Activated naive CD8-positive, alpha-beta T cell treated with anti-CD3 and anti-CD28 coated beads, Interleukin-2, amount 50 U/mL, for 24 hours (primary cell): ENCODE data around the gene LLGL1.

ENCODE experiments used
- ATAC-seq: fragments of 150-1000 bp; cut with Tn5 transposase; one replicate; pipeline ENCODE4 v1.10.0; 2021
- DNase-seq: peaks from one replicate; pipeline ENCODE4 v3.0.0; 2021
- H3K27ac Mint-ChIP-seq: one replicate; pipeline ENCODE4 v1.8.0; 2021; ENCODE audit warnings: mild to moderate bottlenecking, mixed read lengths
- H3K27me3 Mint-ChIP-seq: one replicate; pipeline ENCODE4 v1.8.0; 2021; ENCODE audit warnings: mixed read lengths
- H3K36me3 Mint-ChIP-seq: one replicate; pipeline ENCODE4 v1.8.0; 2021; ENCODE audit warnings: low read depth, mixed read lengths
- H3K4me1 Mint-ChIP-seq: one replicate; pipeline ENCODE4 v1.8.0; 2021; ENCODE audit warnings: mixed read lengths
- H3K4me3 Mint-ChIP-seq: one replicate; pipeline ENCODE4 v1.8.0; 2021; ENCODE audit warnings: mild to moderate bottlenecking, moderate library complexity, mixed read lengths
- H3K9me3 Mint-ChIP-seq: one replicate; pipeline ENCODE4 v1.8.0; 2021; ENCODE audit warnings: mixed read lengths

Gene LLGL1

DNA sequence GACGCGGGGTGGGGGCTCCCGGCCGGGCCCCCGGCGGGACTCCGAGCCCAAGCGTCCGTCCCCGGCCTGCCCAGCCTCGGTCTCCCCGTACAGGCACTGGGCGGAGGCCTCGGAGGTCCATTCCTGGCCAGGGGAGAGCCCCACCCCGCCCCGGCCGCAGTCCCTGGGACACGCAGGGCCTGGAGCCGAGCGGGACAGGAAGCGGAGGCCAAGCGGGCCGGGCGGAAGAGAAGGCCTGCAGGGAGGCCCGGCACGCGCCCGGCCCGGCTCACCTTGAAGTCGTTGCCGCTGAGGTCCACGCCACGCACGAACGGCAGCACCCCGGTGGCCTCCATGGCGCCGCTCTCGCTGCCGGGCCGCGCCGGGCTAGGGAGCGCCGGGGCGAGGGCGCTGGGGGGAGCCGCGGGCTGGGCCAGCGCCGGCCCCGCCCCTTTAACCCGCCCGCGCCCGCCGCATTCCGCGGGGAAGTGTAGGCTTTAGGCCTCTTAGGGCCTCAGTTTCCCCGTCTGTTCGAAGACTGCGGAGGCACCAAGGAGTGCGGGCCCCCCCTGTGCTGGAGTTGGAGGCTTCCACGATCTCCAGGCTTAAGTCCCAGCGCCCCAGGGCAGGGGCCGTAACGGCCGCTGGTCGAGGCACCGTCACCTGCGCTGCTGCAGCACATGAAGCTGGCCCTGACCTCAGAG is 33.1 kb downstream of the LLGL1 start, which contains the start of gene FLII:
Gene FLII (minus strand): TSS at position 383 of the 683 bp plus-strand sequence. CDS start 48 bp downstream, at position 335.
- ATAC-seq (peak; percentile 25), DNase-seq (peak; percentile 64)
- H3K27ac Mint-ChIP-seq = peak within 1 kb of the TSS; percentile 78
- peaks cover 43% of the 10 kb centered on the region for H3K4me1 Mint-ChIP-seq
- H3K36me3 Mint-ChIP-seq = peaks cover 9% of the 10 kb centered on the region
- H3K27me3 Mint-ChIP-seq = no peaks in the 10 kb centered on the region
- H3K9me3 Mint-ChIP-seq = no peaks in the 10 kb centered on the region
- peak within 1 kb of the TSS; percentile 94 for H3K4me3 Mint-ChIP-seq

DNA sequence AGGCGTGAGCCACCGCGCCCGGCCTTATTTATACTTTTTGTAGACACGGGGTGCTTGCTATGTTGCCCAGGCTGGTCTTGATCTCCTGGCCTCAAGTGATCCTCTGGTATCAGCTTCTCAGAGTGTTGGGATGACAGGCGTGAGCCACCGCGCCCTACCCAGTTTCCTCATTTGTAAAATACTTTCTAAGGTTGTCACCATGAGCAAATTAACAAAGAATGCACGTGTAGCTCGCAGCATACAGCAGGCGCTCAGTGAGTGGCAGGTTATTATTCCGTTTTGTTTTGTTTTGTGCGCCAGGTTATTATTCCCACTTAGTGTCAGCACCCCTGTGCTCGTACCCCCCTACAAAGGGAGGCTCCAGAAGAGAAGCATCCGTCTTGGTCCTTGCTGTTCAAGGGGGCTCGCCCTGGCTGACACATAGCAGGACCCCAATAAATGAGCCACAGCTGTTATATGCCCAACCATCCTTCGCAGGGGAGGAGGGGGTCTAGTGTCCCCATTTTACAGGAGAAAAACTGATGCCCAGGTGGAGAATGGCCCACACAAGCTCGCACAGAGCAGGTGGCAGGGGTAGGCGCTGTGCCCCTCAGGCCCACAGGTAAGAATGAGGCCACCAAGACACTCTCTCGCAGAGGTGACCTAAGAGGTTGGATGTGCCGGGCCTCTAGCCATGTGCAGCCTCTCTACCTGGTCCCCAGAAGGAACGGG is 34.3 kb downstream of the LLGL1 start:
- Mint-ChIP-seq H3K36me3 (peaks cover 4% of the 10 kb centered on the region), H3K4me1 (peaks cover 43% of the 10 kb centered on the region), H3K4me3 (peak overlapping the region; percentile 78), H3K9me3 (no peaks in the 10 kb centered on the region), H3K27me3 (no peaks in the 10 kb centered on the region), H3K27ac (peak overlapping the region; percentile 62)
- ATAC-seq (no peak), DNase-seq (no peak)

DNA sequence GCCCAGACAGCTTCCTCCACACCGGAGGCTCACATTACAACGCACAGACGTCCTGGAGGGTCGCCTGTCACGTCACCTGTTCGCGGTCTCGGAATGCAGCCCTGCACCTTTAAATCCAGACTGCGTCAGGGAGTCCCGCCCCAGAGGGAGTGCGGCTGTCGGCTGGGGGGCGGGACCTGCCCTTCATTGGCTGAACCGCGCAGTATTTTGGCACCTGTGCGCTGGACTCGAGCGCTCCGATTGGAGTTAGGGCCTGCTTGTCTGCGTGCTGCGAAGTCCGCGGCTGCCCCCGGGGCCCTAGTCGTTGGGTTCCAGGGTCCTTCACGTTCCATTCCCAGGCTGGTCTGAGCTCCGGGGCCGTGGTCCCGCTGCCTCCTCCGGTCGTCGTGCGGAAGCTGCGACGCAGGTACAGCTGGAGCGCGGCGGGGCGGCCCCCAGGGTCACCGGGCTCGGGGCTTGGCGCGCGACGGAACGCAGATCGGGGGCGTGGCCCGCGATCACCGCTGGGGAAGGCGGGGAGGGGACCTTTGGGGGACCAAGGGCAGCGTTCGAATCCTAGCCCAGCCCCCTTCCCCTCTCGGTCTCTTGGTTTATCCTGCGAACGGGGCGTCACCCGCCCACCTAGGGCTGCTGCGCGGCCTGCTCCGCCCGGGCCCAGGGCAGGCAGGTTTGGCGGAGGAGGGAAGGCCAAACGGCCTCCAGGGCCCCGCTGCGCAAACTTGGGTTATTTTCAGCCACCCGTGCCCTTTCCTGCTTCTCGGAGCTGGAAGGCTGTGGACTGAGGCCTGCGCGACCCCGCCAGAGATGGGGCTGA is 35.1 kb downstream of the LLGL1 start, which contains the start of gene MIEF2:
Gene MIEF2 (plus strand): TSS at position 331 of the 814 bp plus-strand sequence. CDS start 2,059 bp downstream, outside the sequence.
- no peaks in the 10 kb centered on the region for H3K9me3 Mint-ChIP-seq
- H3K27ac Mint-ChIP-seq = peak within 1 kb of the TSS; percentile 72
- peaks cover 4% of the 10 kb centered on the region for H3K36me3 Mint-ChIP-seq
- peak; percentile 86 for ATAC-seq
- H3K4me3 Mint-ChIP-seq = peak within 1 kb of the TSS; percentile 78
- peaks cover 43% of the 10 kb centered on the region for H3K4me1 Mint-ChIP-seq
- H3K27me3 Mint-ChIP-seq = no peaks in the 10 kb centered on the region
- DNase-seq = peak; percentile 93

DNA sequence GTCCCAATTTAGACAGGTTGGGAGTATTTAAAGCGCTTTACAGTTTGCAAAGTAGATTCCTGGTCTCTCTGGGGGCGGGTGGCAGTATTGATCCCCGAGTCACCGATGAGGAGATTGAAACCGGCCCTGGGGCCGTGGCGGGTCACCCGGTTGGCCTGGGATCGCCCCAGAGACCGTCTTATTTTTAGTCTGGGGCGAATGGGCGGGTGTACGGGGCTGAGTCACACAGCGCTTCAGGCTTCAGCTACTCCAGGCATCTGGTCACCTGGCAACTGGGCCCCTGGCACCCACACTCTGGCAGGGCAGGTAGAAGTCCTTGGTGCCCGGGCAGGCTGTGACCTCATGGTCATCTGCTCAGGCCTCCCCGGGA is 35.7 kb downstream of the LLGL1 start:
- H3K4me1 Mint-ChIP-seq = peaks cover 40% of the 10 kb centered on the region
- peak; percentile 20 for ATAC-seq
- H3K27me3 Mint-ChIP-seq = no peaks in the 10 kb centered on the region
- H3K27ac Mint-ChIP-seq = peak overlapping the region; percentile 72
- peak overlapping the region; percentile 78 for H3K4me3 Mint-ChIP-seq
- no peaks in the 10 kb centered on the region for H3K9me3 Mint-ChIP-seq
- H3K36me3 Mint-ChIP-seq = peaks cover 3% of the 10 kb centered on the region
- DNase-seq = peak; percentile 53

- Mint-ChIP-seq H3K27ac (peak overlapping the region; percentile 72), H3K9me3 (no peaks in the 10 kb centered on the region), H3K27me3 (no peaks in the 10 kb centered on the region), H3K4me3 (peak overlapping the region; percentile 78), H3K36me3 (peaks cover 2% of the 10 kb centered on the region), H3K4me1 (peaks cover 40% of the 10 kb centered on the region)
- no peak for ATAC-seq
- DNase-seq = no peak
Measured at GRCh38 chr17:18261659-18262058, 36.2 kb downstream of the LLGL1 start.

DNA sequence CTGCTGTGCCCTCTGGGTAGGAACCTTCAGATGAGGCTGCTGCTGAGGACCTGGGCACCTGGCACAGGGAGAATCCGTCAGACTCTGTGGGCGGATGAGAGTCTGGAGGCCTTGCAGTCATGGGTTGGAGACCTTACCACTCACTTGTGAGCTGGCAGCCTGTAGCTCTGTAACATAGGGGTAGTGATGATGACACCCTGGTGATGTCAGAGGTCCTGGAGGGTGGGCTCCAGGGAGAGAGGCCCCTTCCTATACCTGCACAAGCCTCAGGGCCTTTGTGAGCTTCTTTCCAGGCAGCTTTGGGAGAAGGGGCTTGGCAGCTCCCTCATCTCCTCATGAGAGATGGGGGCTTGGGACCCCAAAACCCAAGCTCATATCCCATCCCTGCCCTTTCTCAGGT is 36.7 kb downstream of the LLGL1 start:
- H3K4me3 Mint-ChIP-seq = peak overlapping the region; percentile 78
- no peak for DNase-seq
- peak overlapping the region; percentile 49 for H3K27ac Mint-ChIP-seq
- ATAC-seq = no peak
- H3K36me3 Mint-ChIP-seq = no peaks in the 10 kb centered on the region
- peaks cover 37% of the 10 kb centered on the region for H3K4me1 Mint-ChIP-seq
- no peaks in the 10 kb centered on the region for H3K27me3 Mint-ChIP-seq
- no peaks in the 10 kb centered on the region for H3K9me3 Mint-ChIP-seq

GRCh38 chr17:18262641-18263040 is 37.2 kb downstream of the LLGL1 start:
- no peak overlapping the region for H3K4me3 Mint-ChIP-seq
- H3K9me3 Mint-ChIP-seq = no peaks in the 10 kb centered on the region
- H3K4me1 Mint-ChIP-seq = peaks cover 31% of the 10 kb centered on the region
- H3K36me3 Mint-ChIP-seq = no peaks in the 10 kb centered on the region
- H3K27ac Mint-ChIP-seq = no peak overlapping the region
- no peaks in the 10 kb centered on the region for H3K27me3 Mint-ChIP-seq
- ATAC-seq = no peak
- DNase-seq = no peak

GRCh38 chr17:18263885-18264682 is 38.6 kb downstream of the LLGL1 start:
- H3K27me3 Mint-ChIP-seq = no peaks in the 10 kb centered on the region
- no peak for DNase-seq

DNA sequence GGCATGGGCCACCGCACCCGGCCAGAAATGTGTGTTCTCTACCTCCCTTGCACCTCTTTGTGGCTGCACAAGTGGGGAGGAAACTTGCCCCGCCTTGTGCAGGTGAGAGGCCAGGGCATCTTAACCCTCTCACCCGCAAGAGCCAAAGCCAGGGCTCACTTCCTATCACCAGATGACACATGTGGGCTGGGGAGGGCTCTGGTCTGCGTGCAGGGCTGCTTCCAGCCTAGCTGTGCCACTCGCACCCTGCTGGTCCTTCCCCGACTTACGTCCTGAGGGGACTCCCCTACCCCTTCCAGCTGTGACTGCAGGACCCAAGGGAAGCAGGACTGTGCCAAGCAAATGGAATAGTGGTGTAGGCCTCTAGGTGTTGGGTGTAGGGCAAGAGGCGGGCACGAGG is 41.9 kb downstream of the LLGL1 start:
- no peak for DNase-seq
- Mint-ChIP-seq H3K27ac (no peak overlapping the region), H3K4me1 (peaks cover 15% of the 10 kb centered on the region), H3K36me3 (peaks cover 7% of the 10 kb centered on the region), H3K9me3 (no peaks in the 10 kb centered on the region), H3K27me3 (no peaks in the 10 kb centered on the region), H3K4me3 (no peak overlapping the region)
- no peak for ATAC-seq

More at GRCh38 chr17:18263885-18264682, 38.6 kb downstream of the LLGL1 start:
- Mint-ChIP-seq H3K4me1 (peaks cover 34% of the 10 kb centered on the region), H3K9me3 (no peaks in the 10 kb centered on the region), H3K4me3 (no peak overlapping the region), H3K36me3 (no peaks in the 10 kb centered on the region), H3K27ac (no peak overlapping the region)
- ATAC-seq = no peak

GRCh38 chr17:18267927-18268711 is 42.7 kb downstream of the LLGL1 start:
- peaks cover 10% of the 10 kb centered on the region for H3K36me3 Mint-ChIP-seq
- ATAC-seq (peak; percentile 41), DNase-seq (no peak)
- no peak overlapping the region for H3K4me3 Mint-ChIP-seq
- H3K4me1 Mint-ChIP-seq = peaks cover 13% of the 10 kb centered on the region
- H3K27me3 Mint-ChIP-seq = no peaks in the 10 kb centered on the region
- H3K9me3 Mint-ChIP-seq = no peaks in the 10 kb centered on the region
- no peak overlapping the region for H3K27ac Mint-ChIP-seq

DNA sequence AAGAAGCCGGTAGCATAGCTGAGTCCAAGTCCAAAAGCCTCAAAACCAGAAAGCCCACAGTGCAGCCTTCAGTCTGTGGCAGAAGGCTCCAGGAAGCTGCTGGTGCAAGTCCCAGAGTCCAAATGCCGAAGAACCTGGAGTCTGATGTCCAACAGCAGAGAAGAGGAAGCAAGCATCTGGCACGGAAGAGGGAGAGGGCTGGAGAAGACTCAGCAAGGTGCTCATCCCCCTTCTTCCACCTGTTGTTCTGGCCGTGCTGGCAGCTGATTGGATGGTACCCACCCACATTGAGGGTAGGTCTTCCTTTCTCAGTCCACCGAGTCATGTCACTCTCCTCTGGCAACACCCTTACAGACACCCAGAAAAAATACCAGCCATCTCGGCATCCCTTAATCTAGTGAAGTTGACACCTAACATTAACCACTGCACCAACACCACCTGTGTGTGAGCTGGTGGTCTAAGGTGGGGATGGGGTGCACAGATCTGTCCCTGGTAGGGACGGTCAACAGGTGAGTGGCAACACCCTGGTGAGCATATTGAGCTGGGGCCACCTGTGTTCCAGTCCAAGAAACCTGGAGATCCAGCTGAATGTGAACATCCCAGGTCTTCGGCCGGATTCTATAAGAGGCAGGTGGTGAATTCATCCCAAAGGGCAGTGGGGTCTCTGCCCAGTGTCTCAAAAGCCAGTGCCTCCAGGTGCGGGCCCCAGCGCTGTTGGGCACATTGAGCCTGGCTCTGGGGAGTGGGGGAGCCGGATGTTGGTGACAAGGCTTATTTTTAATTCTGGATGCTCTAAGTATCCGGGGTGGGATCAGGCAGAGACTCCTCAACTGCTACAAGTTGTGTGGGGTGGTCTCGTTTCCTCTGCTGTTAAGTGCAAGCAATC is 44.9 kb downstream of the LLGL1 start:
- H3K4me1 Mint-ChIP-seq = peaks cover 13% of the 10 kb centered on the region
- peaks cover 13% of the 10 kb centered on the region for H3K36me3 Mint-ChIP-seq
- ATAC-seq (peak; percentile 14), DNase-seq (no peak)
- no peaks in the 10 kb centered on the region for H3K27me3 Mint-ChIP-seq
- H3K27ac Mint-ChIP-seq = no peak overlapping the region
- H3K4me3 Mint-ChIP-seq = no peak overlapping the region
- no peaks in the 10 kb centered on the region for H3K9me3 Mint-ChIP-seq

DNA sequence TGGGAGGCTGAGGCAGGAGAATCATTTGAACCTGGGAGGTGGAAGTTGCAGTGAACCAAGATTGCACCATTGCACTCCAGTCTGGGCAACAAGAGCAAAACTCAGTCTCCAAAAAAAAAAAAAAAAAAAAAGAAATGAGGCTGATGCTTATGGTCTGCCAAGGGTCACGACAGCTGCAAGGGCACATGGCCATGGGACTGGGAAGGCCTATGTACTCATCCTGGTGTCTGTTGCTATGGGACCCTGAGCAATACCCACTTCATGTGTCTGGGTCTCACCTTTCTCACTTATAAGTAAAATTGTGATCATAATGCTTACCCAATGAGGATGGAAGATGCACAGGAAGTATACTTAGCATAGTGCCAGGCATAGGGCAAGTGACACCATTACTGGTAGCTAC is 51.6 kb downstream of the LLGL1 start:
- ATAC-seq = no peak
- no peaks in the 10 kb centered on the region for H3K9me3 Mint-ChIP-seq
- no peak overlapping the region for H3K27ac Mint-ChIP-seq
- H3K27me3 Mint-ChIP-seq = no peaks in the 10 kb centered on the region
- H3K36me3 Mint-ChIP-seq = peaks cover 26% of the 10 kb centered on the region
- H3K4me3 Mint-ChIP-seq = no peak overlapping the region
- DNase-seq = no peak
- H3K4me1 Mint-ChIP-seq = no peaks in the 10 kb centered on the region

- H3K4me1 Mint-ChIP-seq = no peaks in the 10 kb centered on the region
- H3K4me3 Mint-ChIP-seq = no peak overlapping the region
- H3K27ac Mint-ChIP-seq = no peak overlapping the region
- peaks cover 31% of the 10 kb centered on the region for H3K36me3 Mint-ChIP-seq
- H3K9me3 Mint-ChIP-seq = no peaks in the 10 kb centered on the region
- no peaks in the 10 kb centered on the region for H3K27me3 Mint-ChIP-seq
- DNase-seq (no peak), ATAC-seq (no peak)
Measured at GRCh38 chr17:18278867-18279266, 53.4 kb downstream of the LLGL1 start.
